GM19193 (cell line): Measurements from ENCODE around the gene NSD2.

Experiments used
- POLR2A ChIP-seq: IDR thresholded peaks from 4 replicates; pipeline ENCODE4 v1.6.1; 2011; ENCODE audit not compliant: insufficient read depth, insufficient read length; ENCODE audit errors: extremely low read depth

The NSD2 gene

DNA sequence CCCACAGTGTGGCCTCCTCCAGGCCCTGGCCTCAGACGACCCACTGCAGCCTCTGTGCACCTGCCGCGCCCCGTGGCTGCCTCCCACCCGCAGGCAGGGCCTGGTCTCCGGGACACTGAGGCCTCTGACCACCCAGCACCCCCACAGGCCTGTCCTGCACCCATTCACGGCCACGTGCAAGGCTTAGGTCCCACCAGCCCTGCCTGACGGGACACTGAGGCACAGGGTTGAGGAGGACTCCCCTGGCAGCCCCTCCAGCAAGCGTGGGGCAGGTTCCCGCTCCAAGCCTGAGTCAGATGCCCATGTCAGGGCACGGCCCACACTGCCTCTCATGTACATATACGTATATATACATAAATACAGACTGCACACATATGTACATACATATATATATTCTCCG is 114.1 kb downstream of the NSD2 start:
- no peak for TF ChIP-seq POLR2A

DNA sequence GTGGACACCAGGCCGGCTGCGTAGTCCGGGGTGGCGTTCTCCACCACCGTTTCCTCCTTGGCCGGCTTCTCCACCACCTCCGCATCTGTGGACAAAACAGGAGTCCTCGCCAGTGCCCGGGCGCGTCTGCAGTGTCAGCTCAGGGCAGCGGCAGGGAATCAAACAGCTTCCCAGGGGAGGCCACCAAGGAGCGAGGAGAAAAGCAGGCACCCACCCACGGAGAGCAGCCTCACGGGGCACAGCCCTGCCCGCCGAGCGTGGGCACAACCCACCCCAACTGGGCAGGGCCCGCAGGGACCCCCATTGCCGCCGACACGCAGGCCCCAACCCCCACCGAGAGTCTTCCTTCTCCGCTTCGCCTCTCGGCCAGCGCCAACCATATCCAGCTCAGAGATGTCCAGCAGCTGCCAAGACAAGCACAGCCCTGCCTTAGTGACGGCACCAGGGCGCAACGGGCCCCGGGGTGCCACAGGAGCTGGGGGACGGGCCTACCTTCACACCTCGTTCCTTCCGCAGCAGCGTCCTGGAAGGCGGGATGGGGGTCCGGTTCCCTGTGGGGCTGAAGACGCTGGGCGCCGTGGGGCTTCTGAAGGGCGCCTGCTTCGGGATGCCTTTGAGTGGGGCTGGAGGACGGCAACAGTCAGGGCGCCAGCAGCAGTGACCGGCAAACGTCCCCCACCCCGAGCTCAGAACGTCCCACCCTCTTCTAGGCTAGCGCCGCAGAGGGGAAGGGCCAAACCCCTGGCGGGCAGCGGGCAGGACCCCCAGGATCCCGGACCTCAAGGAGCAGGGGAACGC is 114.8 kb downstream of the NSD2 start:
- TF ChIP-seq POLR2A = no peak

DNA sequence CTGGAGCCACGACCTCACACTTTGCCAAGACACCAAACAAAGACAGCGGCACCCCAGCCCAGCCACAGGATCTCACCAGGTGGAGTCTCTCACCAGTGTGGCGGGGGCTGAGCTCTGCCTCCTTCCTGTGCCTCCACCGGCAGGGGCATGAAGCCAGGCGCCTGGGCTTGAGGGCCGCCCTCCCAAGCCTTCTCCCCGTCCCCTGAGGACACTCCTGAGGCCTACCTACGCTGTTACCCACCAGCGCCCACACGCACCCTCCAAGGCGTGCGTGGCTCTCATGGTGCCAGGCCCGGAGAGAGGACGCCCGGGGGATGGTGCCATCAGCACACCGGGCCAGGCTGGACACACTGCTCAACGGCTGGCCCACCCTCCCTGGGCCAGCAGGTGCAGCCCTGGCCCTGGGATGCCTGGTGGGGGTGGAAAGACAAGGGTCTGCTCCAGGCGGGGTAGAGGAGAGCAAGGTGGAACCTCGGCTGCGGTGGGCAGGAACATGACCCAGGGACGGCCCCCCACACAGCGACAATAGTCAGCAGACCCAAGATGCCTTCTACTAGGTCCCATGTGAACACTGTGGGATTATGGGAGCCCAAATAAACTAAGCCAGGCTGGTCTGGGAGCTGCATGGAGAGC is 115.5 kb downstream of the NSD2 start:
- TF ChIP-seq POLR2A = no peak

DNA sequence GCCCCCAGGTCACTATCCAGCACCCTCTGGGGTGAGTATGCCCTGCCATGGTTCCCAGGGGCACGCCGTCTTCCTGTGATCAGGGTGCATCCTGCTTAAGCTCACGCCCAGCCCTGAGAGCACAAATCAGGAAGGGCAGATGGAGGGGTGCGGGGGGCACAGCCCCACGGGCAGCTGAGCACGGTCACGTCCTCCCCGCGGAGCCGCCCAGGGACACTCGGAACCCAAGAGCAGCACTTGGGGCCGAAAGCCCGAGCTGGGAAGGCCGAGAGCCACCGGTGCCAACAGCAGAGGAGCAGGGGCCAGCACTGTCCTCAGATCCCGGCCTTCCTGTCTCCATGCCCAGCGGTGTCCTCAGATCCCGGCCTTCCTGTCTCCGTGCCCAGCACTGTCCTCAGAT is 116.1 kb downstream of the NSD2 start:
- no peak for TF ChIP-seq POLR2A

DNA sequence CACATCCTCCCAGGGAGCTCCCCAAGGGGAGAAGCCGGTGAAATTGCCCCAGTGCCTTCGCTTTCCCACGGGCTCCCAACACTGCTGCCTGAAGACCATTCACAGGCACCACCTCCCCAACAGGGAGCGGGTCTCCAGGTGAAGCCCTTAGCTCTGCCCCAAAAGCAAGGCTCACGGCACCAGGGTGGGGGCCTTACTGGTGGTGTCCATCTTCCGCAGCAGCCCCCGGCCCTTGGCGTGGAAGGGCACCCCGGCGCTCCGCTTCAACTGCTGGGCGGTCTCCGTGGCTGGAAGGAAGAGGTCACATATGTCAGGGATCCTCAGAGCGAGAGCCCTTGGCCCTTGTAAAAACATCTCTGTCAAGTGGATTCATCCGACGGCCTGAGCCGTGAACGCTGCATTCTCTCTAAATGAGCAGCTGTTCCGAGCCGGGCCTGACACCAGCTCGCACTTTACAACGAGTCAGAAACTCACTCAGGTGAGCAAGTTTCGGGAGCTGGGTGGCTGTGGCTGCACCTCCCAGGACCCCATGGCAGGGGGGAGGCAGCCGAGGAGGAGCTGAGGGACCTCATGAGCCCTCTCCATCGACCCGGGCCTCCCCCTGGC is 116.6 kb downstream of the NSD2 start:
- no peak for TF ChIP-seq POLR2A

DNA sequence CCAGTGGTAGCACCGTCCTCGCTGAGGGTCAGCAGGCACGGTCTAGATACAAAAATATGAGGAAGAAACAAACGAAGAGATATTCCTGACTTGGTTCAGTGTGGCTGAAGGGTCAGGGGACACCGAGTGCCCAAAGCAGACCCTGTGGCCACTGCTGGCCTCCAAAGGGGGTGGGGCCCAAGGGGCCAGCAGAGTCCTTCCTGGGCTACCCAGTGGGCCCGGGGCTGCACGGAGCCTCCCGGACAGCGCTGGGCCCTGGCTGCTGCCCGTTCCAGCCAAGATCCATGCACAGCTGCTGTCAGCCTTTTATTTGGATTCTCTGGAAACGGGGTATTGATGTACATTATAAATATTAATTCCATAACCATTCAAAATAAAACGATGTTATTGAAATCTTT is 117.1 kb downstream of the NSD2 start:
- no peak for TF ChIP-seq POLR2A

DNA sequence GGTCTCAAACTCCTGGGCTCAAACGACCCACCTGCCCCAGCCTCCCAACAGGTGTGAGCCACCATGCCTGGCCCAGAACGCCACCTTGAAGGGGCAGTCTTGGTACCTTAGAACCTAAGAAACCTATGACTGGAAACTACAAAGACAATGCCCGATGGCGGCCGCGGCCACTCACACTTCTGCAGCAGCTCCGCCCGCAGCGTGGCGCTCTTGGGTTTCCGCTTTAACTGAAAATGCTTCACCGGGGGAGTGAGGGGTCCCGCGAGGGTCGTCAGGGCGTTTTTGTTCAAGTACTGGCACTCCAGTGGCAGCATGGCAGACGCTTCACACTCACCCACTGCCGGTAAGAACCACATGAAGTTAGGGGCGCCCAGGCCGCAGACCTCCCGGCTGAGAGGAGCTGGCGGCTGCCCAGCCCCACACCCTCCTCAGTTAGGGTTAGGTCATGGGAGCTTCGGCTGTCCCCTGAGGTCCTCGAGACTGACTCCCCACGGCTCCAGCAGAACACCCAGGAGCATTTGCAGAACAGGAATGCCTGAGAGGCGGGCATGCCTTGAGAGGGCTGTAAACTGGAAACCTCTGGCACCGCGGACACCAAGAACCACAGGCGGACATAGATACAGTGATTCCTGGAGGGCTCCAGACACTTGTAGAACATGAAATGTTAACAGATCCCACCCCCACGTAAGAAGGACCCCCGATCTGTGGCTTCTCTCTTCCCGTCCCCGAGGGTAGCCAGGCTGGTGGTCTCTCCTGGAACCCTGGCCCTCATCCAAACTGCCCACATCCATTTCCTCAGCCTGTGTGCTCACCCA is 118.5 kb downstream of the NSD2 start:
- no peak for TF ChIP-seq POLR2A

DNA sequence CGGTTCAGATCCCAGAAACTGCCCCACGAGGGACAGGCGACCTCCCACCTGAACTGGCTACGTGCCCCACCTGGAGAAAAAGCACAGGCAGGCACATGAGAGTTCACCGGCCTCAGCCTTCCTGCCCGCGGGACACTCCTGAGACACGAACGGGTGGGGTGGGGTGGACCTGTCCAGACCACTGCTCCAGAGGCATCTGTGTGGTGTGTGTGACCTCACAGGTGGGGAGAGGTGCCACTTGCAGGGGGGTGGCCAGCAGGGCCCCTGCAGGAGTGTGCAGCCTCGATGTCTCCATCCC is 119.1 kb downstream of the NSD2 start:
- no peak for TF ChIP-seq POLR2A

DNA sequence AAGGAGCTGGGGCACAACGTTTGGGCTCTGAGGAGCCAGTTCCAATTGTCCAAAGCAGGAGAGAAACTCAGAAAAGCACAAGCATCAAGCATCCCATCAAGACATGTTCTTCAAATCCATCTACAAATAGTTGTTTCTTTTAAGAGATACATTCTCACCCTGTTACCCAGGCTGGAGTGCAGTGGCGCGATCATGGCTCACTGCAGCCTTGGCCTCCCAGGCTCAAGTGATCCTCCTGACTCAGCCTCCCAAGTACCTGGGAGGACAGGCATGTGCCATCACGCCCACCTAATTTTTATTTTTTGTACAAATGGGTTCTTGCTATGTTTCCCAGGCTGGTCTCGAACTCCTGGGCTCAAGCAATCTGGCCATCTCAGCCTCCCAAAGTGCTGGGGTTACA is 119.5 kb downstream of the NSD2 start:
- TF ChIP-seq POLR2A = no peak

DNA sequence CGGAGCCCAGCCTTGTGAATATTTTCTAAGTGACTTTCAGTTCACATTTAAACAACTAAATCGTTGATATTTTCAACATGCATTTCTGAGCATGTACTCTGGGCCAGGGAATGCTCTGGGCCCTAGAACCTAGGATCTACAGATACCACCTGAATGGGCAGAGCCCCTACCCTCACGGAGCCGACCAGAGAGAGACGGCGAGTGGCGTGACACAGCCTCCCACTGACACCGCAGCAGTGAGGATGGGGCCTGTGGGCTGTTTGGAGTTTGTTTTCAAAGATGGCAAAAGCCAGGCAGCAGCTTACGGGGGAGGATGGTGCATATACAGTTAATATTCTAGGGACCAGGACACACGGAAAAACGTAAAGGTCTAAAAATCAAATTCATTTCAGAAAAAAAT is 119.9 kb downstream of the NSD2 start:
- TF ChIP-seq POLR2A = no peak

DNA sequence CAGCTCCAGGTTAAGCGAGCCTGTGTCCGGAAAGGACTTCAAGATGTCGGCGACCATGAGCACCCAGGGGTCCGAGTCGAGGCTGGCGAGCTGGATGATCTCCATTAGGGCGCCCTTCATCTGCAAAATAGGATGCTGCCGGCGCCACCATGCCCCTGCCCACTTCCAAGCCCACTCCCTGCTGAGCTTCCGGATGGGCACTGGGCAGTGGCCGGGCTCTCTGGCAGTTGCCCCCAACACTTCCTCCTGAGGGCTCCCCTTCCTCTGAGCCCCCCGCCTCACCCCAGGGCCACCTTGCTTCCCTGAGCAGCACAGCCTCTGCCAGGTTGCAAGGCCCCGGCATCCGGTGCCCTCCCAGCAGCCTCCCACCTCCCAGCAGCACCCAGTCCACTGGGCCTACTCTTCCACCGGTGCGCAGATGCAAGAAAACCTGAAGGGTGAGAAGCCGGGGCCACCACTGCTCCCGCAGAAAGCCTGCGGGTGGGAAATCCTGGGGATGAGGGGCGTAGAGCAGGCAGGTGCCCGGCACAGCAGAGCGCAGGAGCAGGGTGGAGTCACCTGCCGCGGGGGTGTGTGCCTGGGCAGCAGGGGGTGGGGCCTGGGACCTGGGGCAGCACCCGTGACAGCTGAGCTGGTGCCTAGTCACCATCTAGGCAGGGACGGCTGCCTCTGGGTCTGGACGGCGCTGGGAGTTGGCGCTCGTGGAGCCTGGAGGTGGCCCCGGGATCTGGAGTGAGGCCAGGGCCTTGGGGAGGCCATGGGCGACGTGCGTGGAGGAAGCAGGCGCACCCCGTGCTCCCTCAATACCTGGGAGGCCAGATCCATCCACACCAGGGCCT is 120.6 kb downstream of the NSD2 start:
- no peak for TF ChIP-seq POLR2A

DNA sequence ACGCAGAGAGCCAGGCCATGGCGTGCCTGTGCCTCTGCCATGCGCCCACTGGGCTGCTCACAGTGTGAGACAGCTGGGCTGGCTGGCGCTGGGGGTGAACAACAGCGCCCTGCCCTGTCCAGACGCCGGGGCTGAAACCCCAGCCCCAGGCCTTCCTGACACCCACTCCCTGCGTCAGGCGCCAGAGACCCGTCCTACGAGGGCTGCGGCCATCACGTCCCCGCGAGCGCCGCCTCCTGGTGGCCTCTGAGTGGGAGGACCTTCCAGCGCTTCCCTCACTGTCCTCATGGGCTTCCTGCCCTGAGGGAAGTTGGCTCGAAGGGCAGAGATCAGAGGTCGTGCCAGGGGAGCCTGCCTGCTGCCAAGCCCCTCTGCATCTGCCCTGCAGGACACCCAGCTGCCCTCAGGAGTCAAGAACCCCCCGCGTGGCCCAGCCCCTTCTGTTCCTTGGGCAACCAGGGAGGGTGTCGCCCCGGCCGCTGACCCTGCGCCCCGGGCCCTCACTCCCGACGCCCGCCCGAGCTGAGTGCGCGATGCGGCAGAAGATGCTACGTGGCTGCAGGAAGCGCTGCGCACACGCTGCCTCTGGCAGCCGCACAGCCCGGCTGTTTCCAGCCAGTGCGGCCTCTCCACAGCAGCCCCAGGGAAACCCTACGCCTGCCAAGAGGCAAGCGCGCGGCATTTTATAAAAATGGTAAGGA is 121.4 kb downstream of the NSD2 start:
- TF ChIP-seq POLR2A = no peak

DNA sequence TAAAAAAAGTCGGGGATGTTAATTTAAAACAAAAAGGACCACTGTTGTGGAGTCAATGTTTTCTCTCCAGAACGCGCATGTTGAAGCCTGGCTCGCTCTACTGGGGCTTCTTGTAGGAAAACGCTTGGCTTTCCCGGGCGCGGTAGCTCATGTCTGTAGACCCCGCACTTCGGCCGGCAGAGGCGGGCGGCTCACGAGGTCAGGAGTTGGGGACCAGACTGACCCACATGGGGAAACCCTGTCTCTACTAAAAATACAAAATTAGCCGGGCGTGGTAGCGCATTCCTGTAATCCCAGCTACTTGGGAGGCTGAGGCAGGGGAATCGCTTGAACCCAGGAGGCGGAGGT is 122.0 kb downstream of the NSD2 start:
- no peak for TF ChIP-seq POLR2A

DNA sequence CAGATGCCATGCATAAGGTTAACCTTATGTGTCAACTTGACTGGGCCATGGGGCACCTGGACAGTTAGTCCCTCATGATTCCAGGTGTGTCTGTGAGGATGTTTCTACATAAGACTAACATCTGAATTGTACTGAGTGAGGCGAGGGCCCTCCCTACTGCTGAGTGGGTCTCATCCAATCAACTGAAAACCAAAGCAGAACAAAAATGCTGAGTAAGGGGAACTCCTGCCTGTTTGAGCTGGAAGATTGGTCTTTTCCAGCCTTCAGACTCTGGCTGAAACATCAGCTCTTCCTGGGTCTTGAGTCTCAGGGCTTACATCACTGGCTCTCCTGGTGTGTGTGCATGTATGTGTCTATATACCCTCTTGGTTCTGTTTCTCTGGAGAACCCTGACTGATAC is 123.7 kb downstream of the NSD2 start:
- TF ChIP-seq POLR2A = no peak
